Measurements from ENCODE around the gene PTPN3.
A peak's percentile ranks its signal among the peaks of the same experiment; 100 is the strongest.

The PTPN3 gene

DNA sequence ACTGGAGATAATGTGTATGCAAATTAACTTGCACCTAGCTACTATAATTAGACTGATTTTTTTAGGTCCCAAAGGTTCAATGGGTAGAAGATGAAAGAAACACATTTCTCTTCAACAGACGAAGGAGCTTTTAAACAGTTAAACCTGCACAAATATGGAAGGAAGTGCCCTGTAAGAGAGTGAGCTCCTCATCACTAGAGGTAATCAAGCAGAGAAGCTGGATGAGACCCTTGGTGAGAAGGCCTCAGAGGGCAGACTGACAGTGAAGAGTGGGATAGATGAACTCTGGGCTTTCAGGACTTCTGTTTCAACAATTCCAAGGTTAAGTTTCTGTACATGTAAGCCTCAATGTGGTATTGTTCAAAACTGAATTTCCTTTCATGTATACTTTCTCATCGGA is 23.2 kb downstream of the PTPN3 start:
- no peak for DNase-seq

DNA sequence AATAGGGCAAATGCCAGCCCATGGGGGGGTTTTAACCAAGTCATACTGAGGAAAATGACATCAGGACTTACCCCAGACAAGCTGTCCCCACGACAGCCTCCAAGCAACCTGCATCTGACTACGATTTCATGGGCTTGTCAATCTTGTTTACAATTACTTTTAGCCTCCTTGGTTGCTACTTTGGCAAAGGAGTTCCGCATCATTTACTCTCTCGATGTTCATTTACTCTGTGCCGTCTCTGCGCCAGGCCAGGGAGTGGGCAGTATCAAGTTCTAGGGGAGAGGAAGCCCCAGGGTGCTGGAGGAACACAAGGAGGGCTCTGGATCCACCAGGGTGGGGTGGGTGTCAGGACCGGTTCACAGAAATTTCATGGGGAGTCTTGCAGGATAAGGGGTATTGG is 23.9 kb downstream of the PTPN3 start:
- no peak for DNase-seq

DNA sequence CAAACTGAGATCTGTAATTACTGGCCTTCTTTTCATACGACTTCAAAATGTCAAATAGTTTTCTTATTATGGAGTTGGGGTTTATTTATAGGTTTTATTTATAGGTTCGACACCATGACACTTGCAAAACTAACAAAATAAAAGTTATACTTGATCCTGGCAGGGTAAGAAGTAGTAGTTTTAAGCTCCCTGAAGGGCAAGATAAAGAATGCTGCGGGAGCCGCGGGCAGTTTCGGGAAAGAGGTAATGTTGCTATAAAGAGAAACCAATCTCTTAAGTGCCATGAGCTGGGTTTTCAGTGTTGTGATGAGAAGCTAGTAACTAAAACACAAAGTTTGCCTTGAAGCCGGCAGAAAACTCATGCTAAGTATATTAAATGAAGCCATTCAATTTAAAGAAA is 24.8 kb downstream of the PTPN3 start:
- no peak for DNase-seq

DNA sequence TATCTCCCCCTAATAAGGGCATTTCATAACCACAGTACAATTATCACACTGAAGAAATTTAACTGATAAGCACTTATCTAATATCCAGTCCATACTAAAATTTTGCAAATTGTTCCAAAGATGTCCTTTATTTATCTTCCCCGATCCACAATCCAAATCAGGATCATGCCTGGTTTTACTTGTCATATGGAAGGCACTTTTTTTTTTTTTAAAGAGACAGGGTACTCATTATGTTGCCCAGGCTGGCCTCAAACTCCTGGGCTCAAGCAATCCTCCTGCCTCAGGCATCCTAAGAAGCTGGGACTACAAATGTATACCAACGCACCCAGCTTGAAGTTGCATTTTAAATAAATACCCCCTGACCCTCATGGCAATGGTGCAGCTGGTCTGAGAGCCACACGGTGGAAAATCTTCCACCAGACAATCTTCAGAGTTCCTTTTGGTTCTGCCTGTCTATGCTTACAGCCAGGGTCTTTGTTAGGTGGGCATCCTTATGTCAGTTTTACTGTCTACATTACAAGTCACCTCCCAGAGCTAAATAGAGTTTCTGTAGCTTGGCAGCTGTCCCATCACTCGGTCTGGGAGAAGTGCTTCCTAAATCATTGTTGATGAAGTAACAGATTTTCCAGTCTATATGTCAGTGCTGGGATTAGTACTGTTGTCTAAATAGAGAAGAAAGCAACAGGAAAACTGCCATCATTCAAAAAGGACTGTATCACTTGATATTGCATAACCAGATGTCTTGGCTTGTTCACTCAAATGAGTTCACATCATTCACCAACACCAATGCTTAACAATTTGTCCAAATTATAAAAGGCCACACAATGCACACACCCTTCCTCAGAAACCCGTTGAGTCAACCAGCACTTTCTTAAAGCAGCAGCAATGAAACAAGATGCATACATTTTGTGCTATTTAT is 26.4 kb downstream of the PTPN3 start:
- no peak for DNase-seq

DNA sequence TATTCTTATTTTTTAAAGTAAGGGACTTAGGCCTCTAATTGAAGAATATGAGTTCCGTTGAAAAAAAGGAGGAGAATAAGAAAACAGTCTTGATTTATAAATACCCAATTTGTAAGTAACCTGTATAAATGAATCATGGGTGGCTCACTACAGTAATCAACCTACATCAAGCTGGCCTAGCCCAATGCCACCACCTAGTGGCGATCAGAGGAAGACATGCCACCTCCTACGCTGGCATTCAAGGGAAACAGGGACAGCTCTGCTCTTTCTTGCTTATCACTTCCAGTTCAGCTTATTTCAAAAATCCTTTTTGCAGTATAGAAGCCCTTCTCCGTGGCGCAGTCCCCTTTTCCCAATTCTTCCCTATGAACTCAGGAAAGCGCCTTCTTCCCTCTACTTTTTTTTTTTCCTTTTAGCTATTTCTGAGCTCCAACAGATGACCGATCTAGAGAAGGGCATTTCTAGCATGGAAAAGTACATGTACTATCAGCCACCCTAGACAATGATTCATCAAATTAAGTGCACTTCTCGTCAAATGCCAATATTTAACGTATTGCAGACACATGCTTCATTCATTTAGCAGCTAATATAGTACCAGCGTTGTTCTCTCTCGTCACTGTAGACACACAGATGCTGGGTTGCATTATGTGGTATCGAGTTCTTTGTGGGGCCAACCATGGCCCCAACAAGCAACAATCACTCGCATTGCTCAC is 28.3 kb downstream of the PTPN3 start:
- DNase-seq, result peak; percentile 20

DNA sequence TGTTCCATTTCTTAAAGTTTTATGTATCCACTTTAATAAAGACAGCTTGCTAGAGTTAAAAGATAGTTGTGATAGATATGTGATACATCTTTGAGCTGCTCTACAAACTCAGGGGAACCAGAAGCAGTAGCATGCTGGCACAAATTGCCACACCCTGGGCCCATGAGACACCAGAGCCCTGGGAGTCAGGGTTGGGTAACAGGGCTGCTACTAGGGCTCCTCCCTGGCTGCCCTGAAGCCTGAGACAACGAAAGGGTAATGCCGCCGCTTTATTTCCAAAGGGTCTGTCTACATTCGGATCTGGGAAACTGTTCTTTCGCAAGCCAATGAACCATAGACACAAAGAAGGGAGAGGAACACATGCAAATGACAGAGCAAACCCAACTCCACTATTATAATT is 29.2 kb downstream of the PTPN3 start:
- no peak for DNase-seq

DNA sequence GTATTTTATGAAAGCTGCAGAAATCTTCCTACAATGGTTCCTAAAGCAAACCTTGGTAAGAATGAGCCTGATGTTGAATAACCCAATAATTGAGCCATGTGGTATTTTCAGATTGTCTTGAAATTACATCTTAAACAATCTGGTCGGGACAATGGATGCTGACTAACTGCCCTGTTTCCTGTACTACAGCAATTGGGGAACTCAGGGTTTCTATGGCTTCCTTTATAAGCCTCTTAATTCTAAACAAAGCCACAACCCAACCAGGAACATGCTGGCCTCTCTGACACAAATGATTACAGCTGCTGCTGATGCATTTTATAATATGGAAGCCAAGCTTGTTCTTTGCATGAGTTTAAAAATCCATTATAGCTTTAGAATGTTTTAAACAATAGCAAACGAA is 30.2 kb downstream of the PTPN3 start:
- no peak for DNase-seq

DNA sequence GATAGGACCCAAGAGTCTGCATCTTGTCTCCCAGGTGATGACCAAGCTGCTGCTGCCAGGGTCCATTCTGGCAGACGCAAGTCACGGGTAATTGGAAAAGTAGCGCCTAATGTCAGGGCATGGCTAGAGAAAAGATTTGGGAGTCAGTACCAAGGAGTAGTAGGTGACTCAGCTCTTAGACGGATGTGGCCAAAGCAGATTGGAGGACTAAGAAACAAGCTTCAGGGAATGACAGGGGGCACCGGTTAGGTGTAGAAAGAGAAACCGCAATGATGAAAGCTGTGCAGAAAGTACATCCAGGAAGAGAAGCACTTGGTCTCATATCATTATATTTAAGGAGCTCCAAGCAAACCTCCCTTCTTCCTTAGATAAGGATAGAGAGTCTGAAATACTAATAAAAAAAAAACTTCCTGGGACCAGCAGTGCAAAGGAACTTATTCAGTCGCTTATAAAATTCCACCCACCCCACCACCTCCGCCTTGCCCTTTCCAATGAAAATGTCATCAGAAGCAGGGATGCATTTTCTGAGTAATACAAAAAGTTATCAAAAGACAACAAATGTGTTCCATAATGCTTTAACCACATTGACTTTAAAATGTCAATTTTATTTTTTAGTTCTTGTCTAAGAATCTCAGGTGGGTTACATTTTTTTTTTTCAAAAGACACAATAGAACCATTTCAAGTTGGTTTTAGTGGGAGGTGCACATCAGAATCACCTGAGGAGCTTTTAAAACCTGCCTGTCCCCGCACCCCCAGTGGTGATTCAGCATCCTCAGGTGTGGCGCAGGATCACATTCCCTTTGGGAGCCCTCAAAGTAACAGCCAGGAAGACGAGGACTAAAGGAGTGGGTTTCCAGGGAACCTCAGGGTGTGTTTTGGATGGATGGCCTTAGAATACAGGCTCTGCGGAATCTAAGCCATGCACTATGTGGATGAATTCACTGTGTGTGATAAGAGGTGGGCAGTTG is 31.2 kb downstream of the PTPN3 start:
- DNase-seq, result no peak

DNA sequence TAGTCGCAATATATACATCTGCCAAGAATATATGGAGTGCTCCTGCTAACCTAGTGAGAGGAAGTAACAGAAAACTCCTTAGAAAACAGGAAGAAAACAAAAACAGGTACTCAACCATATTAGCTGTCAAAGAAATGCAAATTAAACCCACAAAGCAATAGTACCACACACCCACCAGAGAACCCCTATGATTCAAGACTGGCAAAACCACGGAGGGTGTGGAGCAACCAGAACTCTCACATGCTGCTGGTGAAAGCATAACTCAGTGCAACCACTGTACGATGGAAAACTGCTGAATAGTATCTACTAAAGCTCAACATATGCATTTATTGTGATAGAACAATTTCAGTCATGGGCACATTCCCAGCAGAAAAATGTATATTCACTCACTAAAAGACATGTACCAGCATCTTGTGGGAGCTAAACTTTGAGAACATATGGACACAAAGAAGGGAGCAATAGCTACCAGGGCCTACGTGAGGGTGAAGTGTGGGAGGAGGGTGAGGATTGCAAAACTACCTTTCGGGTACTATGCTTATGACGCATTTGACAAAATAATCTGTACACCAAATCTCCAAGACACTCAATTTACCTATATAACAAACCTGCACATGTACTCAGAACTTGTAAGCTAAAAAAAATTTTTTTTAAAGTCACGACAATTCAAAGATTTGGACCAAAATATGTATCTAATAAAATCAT is 34.0 kb downstream of the PTPN3 start:
- DNase-seq, result no peak

DNA sequence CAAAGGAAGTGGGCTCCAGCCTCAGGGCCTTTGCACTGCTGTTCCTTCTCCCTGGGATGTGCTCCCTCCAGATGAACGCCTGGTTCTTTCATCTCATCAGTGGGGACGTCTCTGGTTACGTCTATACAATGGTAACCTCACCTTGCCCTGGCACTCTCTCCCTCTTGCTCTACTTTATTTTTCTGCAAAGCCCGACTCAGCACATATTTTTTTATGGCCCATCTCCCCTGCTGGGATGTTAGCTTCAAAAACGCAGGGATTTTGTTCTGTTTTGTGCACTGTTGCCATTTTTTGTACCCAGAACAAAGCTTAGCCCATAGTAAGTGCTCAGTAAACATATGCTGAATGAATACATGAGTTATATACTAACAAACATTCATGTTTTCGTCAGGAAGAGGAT is 37.5 kb downstream of the PTPN3 start:
- no peak for DNase-seq

DNA sequence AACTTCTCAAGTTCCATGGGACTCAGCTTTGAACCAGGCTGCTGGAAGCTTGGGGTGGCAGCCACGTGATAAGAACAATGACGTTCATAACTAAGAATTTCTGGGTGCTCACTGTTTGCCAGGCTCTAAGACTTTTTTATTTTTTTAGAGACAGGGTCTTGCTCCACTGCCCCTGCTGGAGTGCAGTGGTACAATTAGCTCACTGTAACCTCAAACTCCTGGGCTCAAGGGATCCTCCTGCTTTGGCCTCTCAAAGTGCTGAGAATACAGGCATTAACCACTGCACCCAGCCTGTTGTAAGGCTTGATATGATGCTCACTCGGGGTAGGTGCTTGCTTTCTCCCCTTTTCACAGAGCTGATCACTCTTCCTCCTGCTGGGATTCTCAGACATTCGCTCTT is 38.7 kb downstream of the PTPN3 start:
- no peak for DNase-seq

DNA sequence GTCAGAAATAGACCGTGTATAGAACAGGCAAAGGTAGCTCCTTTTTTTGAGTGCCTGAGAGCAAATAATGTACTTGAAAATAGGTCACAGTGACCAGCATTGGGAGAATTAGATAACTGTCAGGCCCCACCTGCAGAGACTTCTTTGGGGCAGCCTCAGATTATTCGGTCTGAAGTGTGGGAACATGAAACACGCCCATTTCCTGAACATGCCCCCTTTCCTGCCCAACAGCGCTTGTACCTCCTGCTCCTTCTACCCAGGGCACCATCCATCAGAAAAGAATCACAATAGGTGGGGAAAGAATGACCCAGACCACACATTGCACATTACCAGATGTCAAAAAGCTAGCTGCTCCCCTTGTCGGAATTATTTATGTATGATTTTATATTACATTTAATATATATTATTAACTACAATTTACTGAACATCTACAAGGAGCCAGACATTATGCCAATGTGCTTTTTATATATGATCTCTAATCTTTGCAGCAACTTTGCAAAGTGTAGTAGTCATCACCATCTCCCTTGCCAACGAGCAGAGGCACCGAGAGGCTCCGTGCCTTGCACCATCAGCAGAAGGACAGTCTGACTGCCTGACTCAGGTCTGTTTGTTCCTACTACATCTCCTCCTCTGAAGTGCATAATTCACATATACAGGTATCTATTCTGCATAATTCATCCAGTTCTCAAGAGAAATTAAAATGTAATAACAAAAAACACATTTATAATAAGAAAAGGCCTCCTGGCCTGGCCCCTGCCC is 39.5 kb downstream of the PTPN3 start:
- DNase-seq, result no peak

DNA sequence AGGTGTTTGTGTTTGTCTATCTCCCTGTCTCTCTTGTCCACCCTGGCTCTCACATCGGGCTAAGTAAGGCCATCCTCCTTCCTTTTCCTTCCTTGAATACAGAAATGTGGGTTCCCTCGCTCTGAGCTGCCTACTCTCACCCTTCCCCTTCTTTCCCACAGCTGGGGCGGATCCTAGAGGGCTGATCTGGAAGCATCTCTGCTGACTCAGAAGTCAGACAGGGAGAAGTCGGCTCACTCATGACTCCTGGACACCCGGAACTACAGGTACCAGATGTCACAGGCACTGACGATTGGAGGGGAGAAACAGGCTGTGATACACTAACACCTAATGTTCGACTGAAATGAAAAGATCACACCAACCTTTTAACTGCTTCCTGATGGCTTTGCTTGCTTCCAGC is 41.3 kb downstream of the PTPN3 start:
- DNase-seq, result no peak

DNA sequence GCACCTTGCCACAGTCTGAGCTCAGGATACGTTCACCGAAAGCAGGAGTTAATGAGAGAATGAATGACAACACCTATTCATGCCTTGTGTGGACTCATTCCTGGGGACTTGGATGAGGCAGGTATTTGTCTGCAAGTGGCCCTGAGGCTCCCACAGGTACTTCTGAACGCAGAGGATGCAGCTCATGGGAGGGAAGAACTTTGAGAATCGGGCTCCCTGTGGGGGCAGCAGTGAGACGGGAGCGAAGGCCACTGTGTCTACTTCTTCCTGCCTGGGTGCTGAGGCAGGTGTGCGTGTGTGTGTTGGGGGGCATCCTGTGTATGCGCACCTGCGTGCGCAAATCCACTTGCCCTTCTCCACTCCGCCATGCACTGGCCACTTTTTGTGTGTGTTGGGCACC is 42.2 kb downstream of the PTPN3 start:
- DNase-seq, result no peak

DNA sequence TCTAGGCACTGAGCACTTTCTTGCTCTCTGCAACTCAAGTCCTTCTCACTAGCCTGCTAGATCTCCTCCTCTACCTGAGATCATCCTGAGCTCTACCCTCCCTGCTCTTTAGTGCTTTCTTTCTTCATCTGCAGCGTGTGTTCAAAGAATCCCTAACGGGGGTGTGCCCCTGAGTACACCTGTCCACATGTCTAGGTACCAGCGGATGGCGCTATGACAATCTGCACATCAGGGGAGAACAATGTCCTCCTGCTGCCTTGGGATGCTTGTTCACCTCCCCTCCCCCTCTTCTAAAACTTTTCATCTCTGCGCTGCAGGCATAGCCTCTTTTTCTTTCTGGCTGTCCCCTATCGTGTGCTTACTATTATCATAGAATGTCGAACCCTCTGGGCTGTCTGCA is 42.7 kb downstream of the PTPN3 start:
- no peak for DNase-seq

DNA sequence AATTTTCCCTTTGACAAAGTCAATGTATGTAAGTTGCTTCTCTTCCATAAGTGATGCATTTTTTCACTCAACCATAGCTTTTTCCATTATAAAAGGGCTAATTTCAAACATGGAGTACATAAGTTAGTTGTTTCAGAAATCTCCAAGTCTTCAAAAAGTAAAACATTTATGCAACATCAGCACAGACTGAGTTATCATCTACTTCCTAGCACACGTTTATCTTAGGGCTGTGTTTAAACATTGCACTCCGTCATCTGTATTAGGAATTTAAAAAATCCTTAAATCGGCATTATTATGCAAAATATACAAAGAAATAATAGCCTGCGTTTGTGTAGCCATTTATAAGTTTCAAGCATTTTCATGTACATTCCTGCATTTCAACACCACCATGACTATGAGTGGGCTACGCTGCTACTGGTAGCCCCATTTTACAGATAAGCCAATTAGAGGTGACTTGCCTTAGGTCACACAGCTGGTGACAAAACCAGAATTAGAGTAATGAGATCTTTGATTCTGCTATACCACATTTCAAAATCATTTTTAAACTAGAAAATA is 43.4 kb downstream of the PTPN3 start:
- no peak for DNase-seq

DNA sequence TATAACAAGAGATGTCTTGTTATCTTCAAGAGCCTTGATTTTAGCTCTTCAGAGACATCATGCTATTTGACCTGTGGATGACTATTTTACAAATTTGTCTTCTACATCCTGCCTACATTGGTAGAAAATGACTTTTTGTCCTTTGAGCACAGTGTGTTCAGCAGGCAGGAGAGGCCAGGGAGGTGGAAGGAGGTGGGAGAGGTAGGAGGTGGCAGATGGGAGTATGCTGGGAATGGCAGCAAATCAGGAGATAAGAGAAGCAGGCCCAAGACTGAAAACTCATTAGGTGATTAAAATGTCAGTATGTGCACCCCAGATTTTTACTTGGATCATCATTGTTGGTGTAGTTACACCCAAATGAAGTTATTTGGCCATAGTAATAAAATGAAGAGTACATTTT is 44.1 kb downstream of the PTPN3 start:
- no peak for DNase-seq

DNA sequence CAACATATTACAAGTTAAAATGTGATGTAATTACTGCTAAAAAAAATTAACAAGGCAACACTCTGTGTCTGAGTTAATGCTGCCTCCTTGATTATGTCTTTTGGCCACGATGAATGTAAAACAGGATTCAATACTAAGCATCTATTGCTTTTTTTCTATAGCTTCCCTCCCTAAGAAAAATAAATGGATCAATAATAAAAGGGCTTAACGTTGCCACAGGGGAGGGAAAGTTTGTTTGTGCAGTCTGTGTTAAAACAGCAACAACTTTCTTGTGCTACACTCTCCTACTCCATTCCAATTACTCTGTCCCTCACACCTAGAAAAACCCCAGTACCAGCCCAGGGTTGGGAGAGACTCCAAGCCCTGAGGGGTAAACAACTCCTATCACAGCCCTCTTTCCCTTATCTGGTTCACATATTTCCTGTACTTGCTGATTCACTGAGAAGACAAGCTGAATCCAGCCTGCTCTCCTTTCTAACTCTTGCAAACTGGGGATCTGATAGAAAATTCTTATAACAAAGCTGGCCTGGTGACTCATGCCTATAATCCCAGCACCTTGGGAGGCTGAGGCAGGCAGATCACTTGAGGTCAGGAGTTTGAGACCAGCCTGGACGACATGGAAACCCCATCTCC is 44.8 kb downstream of the PTPN3 start:
- DNase-seq, result no peak

DNA sequence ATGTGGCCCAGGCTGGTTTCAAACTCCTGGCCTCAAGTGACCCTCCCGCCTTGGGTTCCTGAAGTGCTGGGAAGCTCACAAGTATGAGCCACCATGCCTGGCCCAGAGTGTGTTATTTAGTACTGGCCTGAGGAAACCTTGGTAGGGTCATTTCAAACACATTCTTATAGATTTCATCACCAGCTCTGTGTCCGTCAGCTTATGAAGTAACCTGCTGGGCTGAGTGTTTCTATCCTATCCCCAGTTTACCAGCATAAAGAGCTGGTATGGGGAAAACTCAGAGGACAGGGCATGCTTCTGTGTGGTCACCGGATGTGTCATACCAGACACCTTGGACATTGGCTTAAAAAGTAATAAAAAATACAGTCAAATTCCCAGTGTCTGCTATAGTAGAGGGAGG is 45.3 kb downstream of the PTPN3 start:
- no peak for DNase-seq

DNA sequence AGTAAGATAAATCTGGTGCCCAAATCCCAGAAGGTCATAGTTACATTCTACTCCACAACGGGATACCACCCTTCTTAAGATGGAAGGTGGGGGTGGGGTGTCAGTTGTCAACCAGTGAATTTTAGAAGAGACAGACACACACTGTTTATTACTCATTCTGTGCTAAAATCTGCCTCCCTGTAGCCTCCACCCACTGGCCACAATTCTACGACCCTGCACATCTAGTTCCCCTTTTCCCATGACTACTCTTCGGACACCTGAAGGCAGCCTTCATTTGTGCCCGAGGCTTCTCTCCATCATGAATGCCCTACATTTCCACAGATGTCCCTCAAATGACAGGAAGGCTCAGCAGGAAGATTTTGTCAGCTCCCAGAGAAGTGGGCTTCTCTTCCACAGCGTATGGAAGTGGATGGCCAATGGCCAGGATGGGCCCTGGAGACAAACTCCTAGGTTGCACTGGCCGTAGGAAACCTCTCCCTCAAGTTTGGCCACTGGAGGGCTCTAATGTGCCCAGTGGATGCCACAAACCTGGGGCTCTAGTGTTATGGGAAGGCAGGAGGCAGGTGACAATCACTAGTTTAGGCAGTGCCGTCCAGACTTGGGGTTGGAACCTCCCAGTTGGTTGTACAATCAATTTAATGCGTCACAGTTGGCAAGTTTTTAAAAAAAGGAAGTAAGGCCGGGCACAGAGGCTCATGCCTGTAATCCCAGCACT is 46.6 kb downstream of the PTPN3 start:
- no peak for DNase-seq
